AG04450 (cell line): Measurements from ENCODE around the gene NOA1. TPM values are rescaled to one million over a fixed set of nuclear protein-coding genes. Genes with fewer than 3 reads are reported as not detected.

Source experiments
- CTCF ChIA-PET: fragments of 300-600, 350-600 bp; formaldehyde crosslinking; extraction: SDS; loops from one replicate; lab custom pipeline; 2022; ENCODE audit warnings: antibody characterized with exemption, inconsistent platforms; lab: Charles Lee
- POLR2A ChIA-PET: fragments of 350-600 bp; formaldehyde crosslinking; extraction: SDS; loops from one replicate; lab custom pipeline; 2021; ENCODE audit warnings: antibody characterized with exemption, inconsistent platforms; lab: Yijun Ruan, JAX
- DNase-seq: peaks from one replicate; pipeline ENCODE4 v3.0.0-alpha.2; 2011; ENCODE audit warnings: low read depth, low spot score
- H3K27ac ChIP-seq: one replicate; pipeline ENCODE4 v1.5.1; 2012; ENCODE audit warnings: low read depth, low read length, control low read depth
- H3K27me3 ChIP-seq: one replicate; pipeline ENCODE4 v1.6.0; 2012; ENCODE audit warnings: low read length; ENCODE audit not compliant: control insufficient read depth, insufficient read depth
- H3K4me3 ChIP-seq: 2 replicates; pipeline ENCODE4 v1.5.1; 2011; ENCODE audit warnings: mild to moderate bottlenecking, low read depth, low read length, control low read depth
- H3K9me3 ChIP-seq: 2 replicates; pipeline ENCODE4 v1.5.1; 2012; ENCODE audit warnings: low read length; ENCODE audit not compliant: control insufficient read depth, insufficient read depth
- polyA plus RNA-seq: library from polyadenylated mRNA; depleted of rRNA; stranded (reverse); fragments of >200 nt; gene quantifications from 2 replicates; pipeline ENCODE4 v1.2.3, GENCODE V29; 2011
- TF ChIP-seq, protein P1 (sequence below): IDR thresholded peaks from 2 replicates; pipeline ENCODE4 v1.5.1; 2011; ENCODE audit warnings: low read depth, low read length, control low read depth, inconsistent platforms

The NOA1 gene
- polyA plus RNA-seq, 1 experiment: 17.8 TPM

DNA sequence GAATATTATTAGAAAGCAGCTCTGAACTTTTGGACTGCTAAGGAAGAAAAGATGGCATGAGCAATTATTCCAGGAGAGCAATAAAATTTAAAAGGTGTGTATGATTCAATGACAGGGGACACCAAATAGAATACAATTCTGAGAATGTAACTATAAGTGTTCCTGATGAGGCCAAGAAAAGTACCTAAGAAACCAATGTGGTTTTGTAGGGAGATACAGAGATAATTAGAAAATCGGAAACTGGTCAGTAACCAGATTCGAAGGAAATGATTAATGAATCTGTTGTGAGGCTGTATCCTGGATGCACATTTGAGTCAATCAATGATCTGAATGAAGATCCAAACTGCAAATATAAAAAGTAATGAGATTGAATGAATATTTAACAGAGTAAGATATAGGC lies 6.0 kb downstream of the NOA1 start:
- no peak for DNase-seq
- no peaks in the 10 kb centered on the region; the same call in 1 of the 2 replicates for H3K9me3 ChIP-seq
- ChIA-PET CTCF (no interaction called here), POLR2A (no interaction called here)
- no peak overlapping the region for H3K27ac ChIP-seq
- TF ChIP-seq, protein P1, sequence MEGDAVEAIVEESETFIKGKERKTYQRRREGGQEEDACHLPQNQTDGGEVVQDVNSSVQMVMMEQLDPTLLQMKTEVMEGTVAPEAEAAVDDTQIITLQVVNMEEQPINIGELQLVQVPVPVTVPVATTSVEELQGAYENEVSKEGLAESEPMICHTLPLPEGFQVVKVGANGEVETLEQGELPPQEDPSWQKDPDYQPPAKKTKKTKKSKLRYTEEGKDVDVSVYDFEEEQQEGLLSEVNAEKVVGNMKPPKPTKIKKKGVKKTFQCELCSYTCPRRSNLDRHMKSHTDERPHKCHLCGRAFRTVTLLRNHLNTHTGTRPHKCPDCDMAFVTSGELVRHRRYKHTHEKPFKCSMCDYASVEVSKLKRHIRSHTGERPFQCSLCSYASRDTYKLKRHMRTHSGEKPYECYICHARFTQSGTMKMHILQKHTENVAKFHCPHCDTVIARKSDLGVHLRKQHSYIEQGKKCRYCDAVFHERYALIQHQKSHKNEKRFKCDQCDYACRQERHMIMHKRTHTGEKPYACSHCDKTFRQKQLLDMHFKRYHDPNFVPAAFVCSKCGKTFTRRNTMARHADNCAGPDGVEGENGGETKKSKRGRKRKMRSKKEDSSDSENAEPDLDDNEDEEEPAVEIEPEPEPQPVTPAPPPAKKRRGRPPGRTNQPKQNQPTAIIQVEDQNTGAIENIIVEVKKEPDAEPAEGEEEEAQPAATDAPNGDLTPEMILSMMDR: no peak
- no peaks in the 10 kb centered on the region for H3K27me3 ChIP-seq
- no peak overlapping the region for H3K4me3 ChIP-seq

DNA sequence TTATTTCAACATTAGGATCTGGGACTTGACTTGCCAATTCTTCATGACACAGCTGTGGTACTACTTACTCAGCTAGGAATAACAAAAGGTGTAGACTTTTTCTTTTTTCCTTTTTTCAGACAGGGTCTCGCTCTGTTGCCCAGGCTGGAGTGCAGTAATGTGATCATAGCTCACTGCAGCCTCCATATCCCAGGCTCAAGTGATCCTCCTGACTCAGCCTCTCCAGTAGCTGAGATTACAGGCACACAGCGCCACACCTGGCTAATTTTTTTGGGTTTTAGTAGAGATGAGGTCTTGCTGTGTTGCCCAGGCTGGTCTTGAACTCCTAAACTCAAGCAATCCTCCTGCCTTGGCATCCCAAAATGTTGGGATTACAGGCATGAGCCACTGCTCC lies 16.3 kb downstream of the NOA1 start:
- ChIA-PET CTCF (interaction anchor here (0.7 kb wide), 1 partner anchor 331 kb away, joined by 3 read pairs; no protein-coding TSS in a partner anchor), POLR2A (interaction anchor here (0.8 kb wide), 1 partner anchor 17 kb away, joined by 4 read pairs; the partner anchor contains the start of genes NOA1 and POLR2B)
- no peak for DNase-seq
- Histone ChIP-seq H3K27me3 (no peaks in the 10 kb centered on the region), H3K27ac (no peak overlapping the region), H3K9me3 (no peaks in the 10 kb centered on the region), H3K4me3 (no peak overlapping the region)
- TF ChIP-seq, protein P1: no peak

DNA sequence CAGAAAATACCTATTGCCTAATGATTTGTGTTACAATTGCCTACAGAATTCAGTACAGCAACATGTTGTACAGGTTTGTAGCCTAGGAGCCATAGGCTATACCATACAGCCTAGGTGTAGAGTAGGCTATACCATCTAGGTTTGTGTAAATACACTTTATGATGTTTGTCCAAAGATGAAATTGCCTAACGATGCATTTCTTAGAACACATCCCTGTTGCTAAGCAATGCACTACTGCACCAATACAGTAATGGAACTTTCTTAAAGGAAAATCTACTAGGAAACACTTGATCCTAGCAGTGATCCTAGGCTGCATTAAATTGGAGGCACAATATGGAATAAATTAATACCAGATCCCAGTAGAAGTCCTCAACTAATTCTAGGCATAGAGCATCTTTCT lies 18.3 kb downstream of the NOA1 start:
- ChIA-PET CTCF (interaction anchor here (0.7 kb wide), 1 partner anchor 74 kb away, joined by 4 read pairs; no protein-coding TSS in a partner anchor), POLR2A (no interaction called here)
- no peak for DNase-seq
- H3K4me3 ChIP-seq: no peak overlapping the region
- H3K27me3 ChIP-seq: no peaks in the 10 kb centered on the region
- no peak overlapping the region for H3K27ac ChIP-seq
- TF ChIP-seq, protein P1: no peak
- H3K9me3 ChIP-seq: no peaks in the 10 kb centered on the region

DNA sequence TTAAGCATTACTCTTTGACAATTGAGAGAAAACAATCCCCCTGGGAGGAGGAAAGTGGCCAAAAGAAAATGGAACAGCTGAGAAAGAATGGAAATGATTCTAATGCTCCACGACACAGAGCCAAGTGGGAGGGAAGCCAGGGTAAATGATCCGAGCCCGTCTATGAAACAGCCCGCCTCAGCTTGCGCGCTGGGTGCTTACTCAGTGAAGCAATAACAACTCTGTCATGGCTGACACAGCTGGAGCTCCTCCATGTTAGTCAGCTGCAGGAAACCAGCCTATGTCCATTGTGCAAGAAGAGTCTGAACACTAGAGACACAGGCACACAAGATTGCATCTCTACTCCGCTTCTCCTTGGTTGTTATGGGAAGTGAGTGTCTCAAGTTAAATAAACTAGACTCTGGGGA lies 19.3 kb downstream of the NOA1 start:
- H3K9me3 ChIP-seq: no peaks in the 10 kb centered on the region
- POLR2A ChIA-PET: interaction anchor here (0.6 to 1.3 kb wide), 5 partner anchors 20 to 571 kb away, joined by 3 to 14 read pairs (median 4); partner anchors contain the start of genes AASDH, NOA1 and POLR2B
- H3K4me3 ChIP-seq: 0 out of 2 replicates have a peak overlapping the region, but pooled peaks have one; percentile 3
- H3K27ac ChIP-seq: peak overlapping the region; percentile 75
- CTCF ChIA-PET: no interaction called here
- TF ChIP-seq, protein P1: no peak
- DNase-seq: peak; percentile 96
- H3K27me3 ChIP-seq: no peaks in the 10 kb centered on the region

DNA sequence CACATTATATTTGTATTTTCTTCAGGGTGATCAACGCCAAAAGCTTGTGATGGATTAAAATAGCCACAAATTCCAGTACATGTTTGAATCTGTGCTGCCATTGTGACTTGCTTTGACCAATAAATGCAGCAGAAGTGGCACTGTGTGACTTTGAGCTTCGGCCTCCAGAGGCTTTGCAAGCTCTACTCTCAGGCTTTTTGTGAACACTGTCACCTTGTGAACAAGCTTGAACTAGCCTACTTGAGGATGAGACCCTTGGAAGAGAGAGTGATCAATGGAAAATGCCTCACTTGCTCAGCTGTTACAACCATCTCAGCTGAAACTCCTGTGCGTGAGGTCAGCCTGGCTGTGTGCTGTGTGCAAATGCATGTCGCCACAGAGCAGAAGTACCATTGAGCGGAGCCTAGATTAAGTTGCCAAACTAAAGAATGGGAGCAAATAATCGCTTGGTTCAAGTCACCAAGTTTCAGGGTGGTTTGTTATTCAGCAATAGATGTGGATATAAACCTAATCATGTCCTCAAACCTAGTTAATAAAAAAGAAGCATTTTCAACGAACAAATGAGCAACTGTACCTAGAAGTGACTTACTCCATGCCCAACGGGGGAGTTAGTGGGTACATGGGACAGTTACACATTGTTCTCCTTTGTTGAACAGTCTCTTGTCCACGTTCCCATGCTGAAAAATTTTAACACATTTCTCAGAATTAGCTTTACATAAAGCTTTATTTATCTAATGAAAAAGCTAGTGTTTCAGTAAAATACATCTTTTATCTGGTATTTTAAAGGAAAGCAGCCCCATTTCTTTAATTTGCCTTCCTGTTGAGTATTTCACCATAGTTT lies 23.5 kb downstream of the NOA1 start:
- no peaks in the 10 kb centered on the region for H3K27me3 ChIP-seq
- H3K4me3 ChIP-seq: no peak overlapping the region
- ChIA-PET POLR2A (no interaction called here), CTCF (no interaction called here)
- H3K9me3 ChIP-seq: no peaks in the 10 kb centered on the region
- no peak overlapping the region for H3K27ac ChIP-seq
- no peak for DNase-seq
- TF ChIP-seq, protein P1: no peak
